GM23338 (cell line): ENCODE measurements around the gene SEMA6C. TPM values are rescaled to one million over a fixed set of nuclear protein-coding genes. Genes with fewer than 3 reads are reported as not detected.
A peak's percentile ranks its signal among the peaks of the same experiment; 100 is the strongest.

Source experiments
- ATAC-seq: fragments of 200-7000 bp; cut with Tn5 transposase; 3 replicates; pipeline ENCODE4 v1.9.1; 2020
- DNase-seq: peaks from one replicate; pipeline ENCODE4 v3.0.0-alpha.2; 2015; ENCODE audit warnings: low spot score
- H2AFZ ChIP-seq: fragments of 200-600 bp; sonication (generic); 2 replicates; pipeline ENCODE4 v1.8.0; 2016; ENCODE audit warnings: antibody characterized with exemption, mild to moderate bottlenecking, moderate library complexity
- H3F3A ChIP-seq: fragments of 200-600 bp; sonication (generic); replicated peaks from 2 replicates; pipeline ENCODE4 v1.8.0; 2017; ENCODE audit warnings: antibody characterized with exemption, mixed run types, low read depth
- H3K27ac ChIP-seq: fragments of 200-600 bp; sonication (generic); 2 replicates; pipeline ENCODE4 v1.6.1; 2016; ENCODE audit warnings: low read depth
- H3K27me3 ChIP-seq: fragments of 200-600 bp; sonication (generic); 2 replicates; pipeline ENCODE4 v1.8.0; 2016; ENCODE audit warnings: mild to moderate bottlenecking, mixed run types, moderate library complexity; ENCODE audit not compliant: insufficient read depth
- H3K36me3 ChIP-seq: fragments of 200-600 bp; sonication (generic); 2 replicates; pipeline ENCODE4 v1.8.0; 2016; ENCODE audit warnings: mild to moderate bottlenecking; ENCODE audit not compliant: insufficient read depth
- H3K4me1 ChIP-seq: fragments of 200-600 bp; sonication (generic); 2 replicates; pipeline ENCODE4 v1.8.0; 2016; ENCODE audit warnings: mild to moderate bottlenecking, moderate library complexity; ENCODE audit not compliant: insufficient read depth
- H3K4me2 ChIP-seq: fragments of 200-600 bp; sonication (generic); 2 replicates; pipeline ENCODE4 v1.7.1; 2017; ENCODE audit warnings: mixed run types
- H3K4me3 ChIP-seq: fragments of 200-600 bp; sonication (generic); 2 replicates; pipeline ENCODE4 v1.6.1; 2016; ENCODE audit warnings: mixed run types
- H3K79me2 ChIP-seq: fragments of 200-600 bp; sonication (generic); replicated peaks from 2 replicates; pipeline ENCODE4 v1.8.0; 2017; ENCODE audit warnings: mild to moderate bottlenecking; ENCODE audit not compliant: insufficient read depth
- H3K9me2 ChIP-seq: fragments of 200-600 bp; sonication (generic); 2 replicates; pipeline ENCODE4 v1.8.0; 2017; ENCODE audit not compliant: insufficient read depth
- H4K20me1 ChIP-seq: fragments of 200-600 bp; sonication (generic); replicated peaks from 2 replicates; pipeline ENCODE4 v1.8.0; 2017; ENCODE audit warnings: mild to moderate bottlenecking; ENCODE audit not compliant: insufficient read depth
- H3K27ac Mint-ChIP-seq: 2 replicates; pipeline ENCODE4 v1.8.0; 2020; ENCODE audit warnings: inconsistent platforms, mild to moderate bottlenecking, moderate library complexity, mixed read lengths
- H3K27me3 Mint-ChIP-seq: 3 replicates; pipeline ENCODE4 v1.8.0; 2022; ENCODE audit warnings: low read depth, mild to moderate bottlenecking, moderate library complexity, mixed read lengths, inconsistent platforms; ENCODE audit not compliant: insufficient read depth, poor library complexity
- H3K36me3 Mint-ChIP-seq: 3 replicates; pipeline ENCODE4 v1.8.0; 2021; ENCODE audit warnings: low read depth, mild to moderate bottlenecking, inconsistent platforms, moderate library complexity, mixed read lengths
- H3K4me1 Mint-ChIP-seq: 3 replicates; pipeline ENCODE4 v1.8.0; 2020; ENCODE audit warnings: mild to moderate bottlenecking, inconsistent platforms, mixed read lengths
- H3K4me3 Mint-ChIP-seq: 3 replicates; pipeline ENCODE4 v1.8.0; 2021; ENCODE audit warnings: moderate library complexity, mild to moderate bottlenecking, inconsistent platforms, mixed read lengths
- H3K9me3 Mint-ChIP-seq: 3 replicates; pipeline ENCODE4 v1.8.0; 2020; ENCODE audit warnings: moderate library complexity, mild to moderate bottlenecking, inconsistent platforms, mixed read lengths
- EZH2 ChIP-seq: fragments of 200-600 bp; sonication (generic); IDR thresholded peaks from one replicate; pipeline ENCODE4 v1.8.0; 2017; ENCODE audit warnings: antibody characterized with exemption, mild to moderate bottlenecking, low read depth; ENCODE audit not compliant: unreplicated experiment
- JUNB ChIP-seq: IDR thresholded peaks from one replicate; pipeline ENCODE4 v1.6.1; 2016; ENCODE audit warnings: antibody characterized with exemption; ENCODE audit not compliant: unreplicated experiment
- NANOG ChIP-seq: IDR thresholded peaks from 2 replicates; pipeline ENCODE4 v1.6.1; 2016; ENCODE audit warnings: antibody characterized with exemption, borderline replicate concordance
- POLR2AphosphoS5 ChIP-seq: IDR thresholded peaks from 2 replicates; pipeline ENCODE4 v1.6.1; 2016; ENCODE audit warnings: antibody characterized with exemption, low read depth
- ZNF114 ChIP-seq: fragments of 250-450 bp; sonication (Bioruptor Pico); IDR thresholded peaks from 2 replicates; pipeline ENCODE4 v1.5.0; 2020; ENCODE audit warnings: mild to moderate bottlenecking, moderate library complexity
- ZNF462 ChIP-seq: fragments of 250-450 bp; sonication (Bioruptor Pico); IDR thresholded peaks from 2 replicates; pipeline ENCODE4 v1.5.0; 2020; ENCODE audit warnings: mild to moderate bottlenecking, moderate library complexity
- polyA plus RNA-seq: library from polyadenylated mRNA; unstranded; fragments of >200 nt; fragmentation: Nextera tagmentation; extraction: Ambion mirVana; gene quantifications from 2 replicates; pipeline ENCODE4 v1.2.1, GENCODE V29; 2016
- total RNA-seq: library from RNA; depleted of rRNA; stranded (reverse); fragments of >200 nt; shearing (Covaris generic); gene quantifications from 2 replicates; pipeline ENCODE4 v1.2.3, GENCODE V29; 2014
- TF ChIP-seq, protein P1 (sequence below): IDR thresholded peaks from one replicate; pipeline ENCODE4 v1.6.1; 2018; ENCODE audit warnings: antibody characterized with exemption; ENCODE audit not compliant: unreplicated experiment
- TF ChIP-seq, protein P2 (sequence below), 2 experiments: fragments of 200-600 bp in 1 of 2; sonication (generic) in 1 of 2; conservative IDR thresholded peaks; 2 replicates each; pipeline versions ENCODE4 v1.5.1 to v1.6.1; 2016 to 2017; ENCODE audit warnings: antibody characterized with exemption in 2 of 2, low read depth in 2 of 2, mild to moderate bottlenecking in 2 of 2, moderate library complexity in 1 of 2

SEMA6C gene
- total and polyA plus RNA-seq, 2 experiments from 2014 or later, result 6.2 to 12.3 TPM

GRCh38 chr1:151128800-151129199 lies 17.6 kb downstream of the SEMA6C start:
- H3K9me3 Mint-ChIP-seq, result no peaks in the 10 kb centered on the region
- H3K4me3 Mint-ChIP-seq, result no peak overlapping the region

More at GRCh38 chr1:151128800-151129199, 17.6 kb downstream of the SEMA6C start:
- no peak for TF ChIP-seq EZH2
- no peak for TF ChIP-seq POLR2AphosphoS5
- TF ChIP-seq JUNB, result no peak
- TF ChIP-seq, protein P1, sequence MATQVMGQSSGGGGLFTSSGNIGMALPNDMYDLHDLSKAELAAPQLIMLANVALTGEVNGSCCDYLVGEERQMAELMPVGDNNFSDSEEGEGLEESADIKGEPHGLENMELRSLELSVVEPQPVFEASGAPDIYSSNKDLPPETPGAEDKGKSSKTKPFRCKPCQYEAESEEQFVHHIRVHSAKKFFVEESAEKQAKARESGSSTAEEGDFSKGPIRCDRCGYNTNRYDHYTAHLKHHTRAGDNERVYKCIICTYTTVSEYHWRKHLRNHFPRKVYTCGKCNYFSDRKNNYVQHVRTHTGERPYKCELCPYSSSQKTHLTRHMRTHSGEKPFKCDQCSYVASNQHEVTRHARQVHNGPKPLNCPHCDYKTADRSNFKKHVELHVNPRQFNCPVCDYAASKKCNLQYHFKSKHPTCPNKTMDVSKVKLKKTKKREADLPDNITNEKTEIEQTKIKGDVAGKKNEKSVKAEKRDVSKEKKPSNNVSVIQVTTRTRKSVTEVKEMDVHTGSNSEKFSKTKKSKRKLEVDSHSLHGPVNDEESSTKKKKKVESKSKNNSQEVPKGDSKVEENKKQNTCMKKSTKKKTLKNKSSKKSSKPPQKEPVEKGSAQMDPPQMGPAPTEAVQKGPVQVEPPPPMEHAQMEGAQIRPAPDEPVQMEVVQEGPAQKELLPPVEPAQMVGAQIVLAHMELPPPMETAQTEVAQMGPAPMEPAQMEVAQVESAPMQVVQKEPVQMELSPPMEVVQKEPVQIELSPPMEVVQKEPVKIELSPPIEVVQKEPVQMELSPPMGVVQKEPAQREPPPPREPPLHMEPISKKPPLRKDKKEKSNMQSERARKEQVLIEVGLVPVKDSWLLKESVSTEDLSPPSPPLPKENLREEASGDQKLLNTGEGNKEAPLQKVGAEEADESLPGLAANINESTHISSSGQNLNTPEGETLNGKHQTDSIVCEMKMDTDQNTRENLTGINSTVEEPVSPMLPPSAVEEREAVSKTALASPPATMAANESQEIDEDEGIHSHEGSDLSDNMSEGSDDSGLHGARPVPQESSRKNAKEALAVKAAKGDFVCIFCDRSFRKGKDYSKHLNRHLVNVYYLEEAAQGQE, result no peak
- TF ChIP-seq ZNF114 (CRISPR knock-in tag), result no peak
- no peak for TF ChIP-seq ZNF462 (CRISPR knock-in tag)
- TF ChIP-seq NANOG, result no peak
- TF ChIP-seq, protein P2, sequence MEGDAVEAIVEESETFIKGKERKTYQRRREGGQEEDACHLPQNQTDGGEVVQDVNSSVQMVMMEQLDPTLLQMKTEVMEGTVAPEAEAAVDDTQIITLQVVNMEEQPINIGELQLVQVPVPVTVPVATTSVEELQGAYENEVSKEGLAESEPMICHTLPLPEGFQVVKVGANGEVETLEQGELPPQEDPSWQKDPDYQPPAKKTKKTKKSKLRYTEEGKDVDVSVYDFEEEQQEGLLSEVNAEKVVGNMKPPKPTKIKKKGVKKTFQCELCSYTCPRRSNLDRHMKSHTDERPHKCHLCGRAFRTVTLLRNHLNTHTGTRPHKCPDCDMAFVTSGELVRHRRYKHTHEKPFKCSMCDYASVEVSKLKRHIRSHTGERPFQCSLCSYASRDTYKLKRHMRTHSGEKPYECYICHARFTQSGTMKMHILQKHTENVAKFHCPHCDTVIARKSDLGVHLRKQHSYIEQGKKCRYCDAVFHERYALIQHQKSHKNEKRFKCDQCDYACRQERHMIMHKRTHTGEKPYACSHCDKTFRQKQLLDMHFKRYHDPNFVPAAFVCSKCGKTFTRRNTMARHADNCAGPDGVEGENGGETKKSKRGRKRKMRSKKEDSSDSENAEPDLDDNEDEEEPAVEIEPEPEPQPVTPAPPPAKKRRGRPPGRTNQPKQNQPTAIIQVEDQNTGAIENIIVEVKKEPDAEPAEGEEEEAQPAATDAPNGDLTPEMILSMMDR (conservative IDR thresholded peaks at IDR 0.05; ENCODE audit: low read depth in 2 of 2), result no peak
- Histone ChIP-seq H3K4me3 (no peak overlapping the region), H3K4me2 (no peak overlapping the region), H2AFZ (no peak overlapping the region), H3K27me3 (peaks cover 30% of the 10 kb centered on the region), H3K9me2 (no peaks in the 10 kb centered on the region), H3F3A (peaks cover 4% of the 10 kb centered on the region; the same call in 1 of the 2 replicates), H3K4me1 (peaks cover 27% of the 10 kb centered on the region), H3K79me2 (no peaks in the 10 kb centered on the region), H3K36me3 (no peaks in the 10 kb centered on the region), H4K20me1 (no peaks in the 10 kb centered on the region; the same call in 1 of the 2 replicates), H3K27ac (no peak overlapping the region)
- Mint-ChIP-seq H3K36me3 (peaks cover 3% of the 10 kb centered on the region; the same call in 1 of the 3 replicates), H3K4me1 (peaks cover 30% of the 10 kb centered on the region; the same call in 2 of the 3 replicates), H3K27ac (no peak overlapping the region), H3K27me3 (peaks cover 24% of the 10 kb centered on the region)
- no peak for ATAC-seq
- DNase-seq, result peak; percentile 52
